Ishikawa (cell line): ENCODE measurements around the gene CNTNAP2.

ENCODE experiments used
- CEBPB ChIP-seq: IDR thresholded peaks from 2 replicates; pipeline ENCODE4 v1.6.1; 2012
- CREB1 ChIP-seq: IDR thresholded peaks from 2 replicates; pipeline ENCODE4 v1.6.1; 2012; ENCODE audit warnings: low read depth
- EGR1 ChIP-seq: IDR thresholded peaks from 2 replicates; pipeline ENCODE4 v1.6.1; 2012
- EP300 ChIP-seq: IDR thresholded peaks from 2 replicates; pipeline ENCODE4 v1.6.1; 2012; ENCODE audit warnings: borderline replicate concordance
- FOXM1 ChIP-seq: IDR thresholded peaks from 2 replicates; pipeline ENCODE4 v1.6.1; 2012; ENCODE audit warnings: low read depth, borderline replicate concordance
- MAX ChIP-seq: IDR thresholded peaks from 2 replicates; pipeline ENCODE4 v1.6.1; 2012
- NFIC ChIP-seq: IDR thresholded peaks from 2 replicates; pipeline ENCODE4 v1.6.1; 2012
- RAD21 ChIP-seq: IDR thresholded peaks from 2 replicates; pipeline ENCODE4 v1.6.1; 2012; ENCODE audit warnings: low read depth
- REST ChIP-seq: IDR thresholded peaks from 2 replicates; pipeline ENCODE4 v1.6.1; 2012; ENCODE audit warnings: low read depth, mild to moderate bottlenecking
- TAF1 ChIP-seq: IDR thresholded peaks from 2 replicates; pipeline ENCODE4 v1.6.1; 2012; ENCODE audit warnings: low read depth, mild to moderate bottlenecking
- TCF12 ChIP-seq: IDR thresholded peaks from 2 replicates; pipeline ENCODE4 v1.6.1; 2012; ENCODE audit warnings: low read depth
- TEAD4 ChIP-seq: IDR thresholded peaks from 2 replicates; pipeline ENCODE4 v1.6.1; 2012
- USF1 ChIP-seq: IDR thresholded peaks from 2 replicates; pipeline ENCODE4 v1.6.1; 2012
- YY1 ChIP-seq: IDR thresholded peaks from 2 replicates; pipeline ENCODE4 v1.6.1; 2012; ENCODE audit warnings: low read depth
- ZBTB7A ChIP-seq: IDR thresholded peaks from 2 replicates; pipeline ENCODE4 v1.6.1; 2012; ENCODE audit warnings: low read depth

The CNTNAP2 gene

GRCh38 chr7:147952918-147953317 is 1836.3 kb downstream of the CNTNAP2 start:
- TF ChIP-seq FOXM1: no peak
- TF ChIP-seq REST: no peak
- no peak for TF ChIP-seq TAF1
- TF ChIP-seq CEBPB: no peak
- no peak for TF ChIP-seq EP300
- TF ChIP-seq RAD21: no peak
- no peak for TF ChIP-seq TCF12
- TF ChIP-seq TEAD4: no peak
- TF ChIP-seq CREB1: no peak
- TF ChIP-seq EGR1: no peak
- no peak for TF ChIP-seq ZBTB7A
- TF ChIP-seq USF1: no peak
- TF ChIP-seq MAX: no peak
- TF ChIP-seq NFIC: no peak
- TF ChIP-seq YY1: no peak

- no peak for TF ChIP-seq REST
- TF ChIP-seq MAX: no peak
- no peak for TF ChIP-seq CREB1
- TF ChIP-seq TEAD4: no peak
- no peak for TF ChIP-seq CEBPB
- TF ChIP-seq FOXM1: no peak
- TF ChIP-seq EP300: no peak
- TF ChIP-seq YY1: no peak
- TF ChIP-seq EGR1: no peak
- no peak for TF ChIP-seq TCF12
- TF ChIP-seq NFIC: no peak
- no peak for TF ChIP-seq USF1
- TF ChIP-seq ZBTB7A: no peak
- TF ChIP-seq TAF1: no peak
- no peak for TF ChIP-seq RAD21
These were observed 1851.5 kb downstream of the CNTNAP2 start for GRCh38 chr7:147968046-147968610.

GRCh38 chr7:147971606-147972110 is 1855.1 kb downstream of the CNTNAP2 start:
- TF ChIP-seq ZBTB7A (no peak), YY1 (no peak), USF1 (no peak), EP300 (no peak)

- TF ChIP-seq CREB1: no peak
- no peak for TF ChIP-seq ZBTB7A
- no peak for TF ChIP-seq NFIC
- no peak for TF ChIP-seq USF1
- TF ChIP-seq CEBPB: no peak
- TF ChIP-seq EP300: no peak
- TF ChIP-seq YY1: no peak
- TF ChIP-seq REST: no peak
- TF ChIP-seq EGR1: no peak
- TF ChIP-seq TEAD4: no peak
- TF ChIP-seq FOXM1: no peak
- TF ChIP-seq RAD21: no peak
These were observed 1861.6 kb downstream of the CNTNAP2 start for GRCh38 chr7:147978201-147978600.
